Measurements from ENCODE around the gene MAP2. TPM values are rescaled to one million over a fixed set of nuclear protein-coding genes. Genes with fewer than 3 reads are reported as not detected.

Gene MAP2
- total and polyA plus RNA-seq, 11 donors: 3.2 to 19.3 (median 8.9) TPM

GRCh38 chr2:209460151-209460761, 36.4 kb downstream of the MAP2 start:
- TF ChIP-seq CTCF (IDR thresholded peaks at IDR 0.05) (no peak), POLR2A (IDR thresholded peaks at IDR 0.05) (no peak)
- ATAC-seq (no peak), DNase-seq (no peak)
- H3K27ac ChIP-seq: no peak overlapping the region
- no peak overlapping the region for H3K4me3 ChIP-seq
- no peaks in the 10 kb centered on the region for H3K27me3 ChIP-seq
- WGBS, 4 donors: 94 to 98% (median 96%) methylated on average over 5 of the region's 5 CpGs
- intact Hi-C loops (cut with DNase I): no loop called here
- H3K9me3 ChIP-seq: no peaks in the 10 kb centered on the region
- no peaks in the 10 kb centered on the region for H3K36me3 ChIP-seq
- H3K4me1 ChIP-seq: peaks cover 0 to 22% (median 2%) of the 10 kb centered on the region in 12 donors

- no peak for ATAC-seq
- H3K4me1 ChIP-seq: peaks cover 0 to 22% (median 2%) of the 10 kb centered on the region in 12 donors
- intact Hi-C loops (cut with DNase I): no loop called here
- peaks cover 0 to 4% (median 0%) of the 10 kb centered on the region in 12 donors for H3K9me3 ChIP-seq
- no peaks in the 10 kb centered on the region for H3K36me3 ChIP-seq
- no peak overlapping the region for H3K4me3 ChIP-seq
- TF ChIP-seq POLR2A (IDR thresholded peaks at IDR 0.05) (no peak), CTCF (IDR thresholded peaks at IDR 0.05) (peak in 10 of 12 donors; percentile 13 to 50 (median 24))
- no peak overlapping the region for H3K27ac ChIP-seq
- WGBS, 4 donors: 33 to 65% (median 42%) methylated on average over 1 of the region's 1 CpG
- no peaks in the 10 kb centered on the region for H3K27me3 ChIP-seq
- no peak for DNase-seq
Measured at GRCh38 chr2:209463226-209463625, 39.4 kb downstream of the MAP2 start.

GRCh38 chr2:209463835-209464234, 40.0 kb downstream of the MAP2 start:
- no peaks in the 10 kb centered on the region for H3K36me3 ChIP-seq
- H3K4me3 ChIP-seq: no peak overlapping the region
- intact Hi-C loops (cut with DNase I): no loop called here
- H3K27me3 ChIP-seq: no peaks in the 10 kb centered on the region
- H3K9me3 ChIP-seq: peaks cover 0 to 4% (median 0%) of the 10 kb centered on the region in 12 donors
- TF ChIP-seq POLR2A (IDR thresholded peaks at IDR 0.05): no peak
- TF ChIP-seq CTCF (IDR thresholded peaks at IDR 0.05): no peak
- no peak overlapping the region for H3K27ac ChIP-seq
- DNase-seq: no peak
- H3K4me1 ChIP-seq: peaks cover 0 to 22% (median 0%) of the 10 kb centered on the region in 12 donors
- no peak for ATAC-seq
- 80 to 91% (median 89%) methylated on average over 1 of the region's 1 CpG for WGBS, 4 donors

- intact Hi-C loops (cut with DNase I): no loop called here
- Histone ChIP-seq H3K27ac (no peak overlapping the region), H3K9me3 (peaks cover 0 to 4% (median 0%) of the 10 kb centered on the region in 12 donors), H3K27me3 (no peaks in the 10 kb centered on the region), H3K4me3 (no peak overlapping the region), H3K36me3 (no peaks in the 10 kb centered on the region), H3K4me1 (peaks cover 0 to 19% (median 1%) of the 10 kb centered on the region in 12 donors)
- no peak for DNase-seq
- TF ChIP-seq POLR2A (IDR thresholded peaks at IDR 0.05) (no peak), CTCF (IDR thresholded peaks at IDR 0.05) (no peak)
- WGBS, 4 donors: 97 to 100% (median 98%) methylated on average over 1 of the region's 1 CpG
- no peak for ATAC-seq
Measured at GRCh38 chr2:209468846-209469245, 45.0 kb downstream of the MAP2 start.

All from heart left ventricle (tissue), 16 donors.